Cardiac fibroblast (primary cell): Measurements from ENCODE around the gene DIAPH2.
A peak's percentile ranks its signal among the peaks of the same experiment; 100 is the strongest.

Source experiments
- DNase-seq, 2 donors: peaks; one replicate each; pipeline versions ENCODE4 v3.0.0 to v3.0.0-alpha.2; 2010; ENCODE audit warnings: low read depth in 2 of 2
- H3K4me3 ChIP-seq, 2 donors: replicated peaks in 1 of 2; 1 replicate in 1 of 2; 2 replicates in 1 of 2; pipeline ENCODE4 v1.5.1; 2011; ENCODE audit warnings: low read depth in 2 of 2, low read length in 2 of 2, mild to moderate bottlenecking in 2 of 2, moderate library complexity in 1 of 2
- CTCF ChIP-seq: IDR thresholded peaks from one replicate; pipeline ENCODE4 v1.5.1; 2011; ENCODE audit warnings: low read depth, mild to moderate bottlenecking, low read length, inconsistent platforms

The DIAPH2 gene

GRCh38 chrX:97602465-97603258 lies 918.0 kb downstream of the DIAPH2 start:
- no peak for DNase-seq
- H3K4me3 ChIP-seq: no peak overlapping the region
- TF ChIP-seq CTCF: no peak

DNA sequence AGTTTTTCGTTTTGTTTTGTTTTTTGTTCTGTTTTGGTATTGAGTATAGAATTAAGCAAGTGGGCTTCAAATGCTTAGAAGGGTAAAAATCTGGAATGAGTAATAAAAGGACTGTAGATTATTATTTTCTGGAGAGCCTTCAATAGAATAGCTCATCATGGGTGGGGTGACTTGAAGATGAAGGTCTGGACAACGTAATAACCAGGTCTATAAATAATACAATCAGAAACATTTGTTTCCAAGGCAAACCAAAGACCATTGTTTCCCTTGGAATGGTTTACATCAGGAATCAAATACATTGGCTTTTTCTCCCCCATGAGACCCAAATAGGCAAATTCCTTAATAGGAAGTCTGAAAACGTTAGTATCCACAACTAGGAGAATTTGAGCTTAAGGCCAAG lies 920.6 kb downstream of the DIAPH2 start:
- no peak for TF ChIP-seq CTCF
- no peak for DNase-seq

GRCh38 chrX:97609357-97609756 lies 924.7 kb downstream of the DIAPH2 start:
- no peak for DNase-seq
- no peak overlapping the region for H3K4me3 ChIP-seq
- no peak for TF ChIP-seq CTCF

More for the DNA sequence above, 920.6 kb downstream of the DIAPH2 start:
- H3K4me3 ChIP-seq: no peak overlapping the region

DNA sequence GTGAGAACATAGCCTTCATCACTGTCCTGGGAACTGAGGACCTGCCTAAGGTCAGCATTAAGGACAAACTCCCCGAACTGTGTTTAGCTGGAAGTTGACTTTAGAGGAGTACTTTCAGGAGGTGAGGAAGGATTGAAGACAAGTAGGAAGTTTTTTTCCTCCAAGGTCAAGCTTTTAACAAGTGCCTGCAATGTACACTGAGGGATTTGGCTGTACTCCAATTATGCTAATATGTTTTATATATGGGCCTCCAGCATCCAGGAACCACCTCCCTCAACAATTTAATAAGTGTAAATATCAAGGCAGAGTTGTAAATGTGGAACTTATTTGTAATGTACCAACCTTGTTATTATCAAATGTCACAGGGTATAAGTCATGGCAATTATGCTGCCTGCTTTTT lies 925.3 kb downstream of the DIAPH2 start:
- no peak overlapping the region for H3K4me3 ChIP-seq
- no peak for TF ChIP-seq CTCF
- DNase-seq: no peak

DNA sequence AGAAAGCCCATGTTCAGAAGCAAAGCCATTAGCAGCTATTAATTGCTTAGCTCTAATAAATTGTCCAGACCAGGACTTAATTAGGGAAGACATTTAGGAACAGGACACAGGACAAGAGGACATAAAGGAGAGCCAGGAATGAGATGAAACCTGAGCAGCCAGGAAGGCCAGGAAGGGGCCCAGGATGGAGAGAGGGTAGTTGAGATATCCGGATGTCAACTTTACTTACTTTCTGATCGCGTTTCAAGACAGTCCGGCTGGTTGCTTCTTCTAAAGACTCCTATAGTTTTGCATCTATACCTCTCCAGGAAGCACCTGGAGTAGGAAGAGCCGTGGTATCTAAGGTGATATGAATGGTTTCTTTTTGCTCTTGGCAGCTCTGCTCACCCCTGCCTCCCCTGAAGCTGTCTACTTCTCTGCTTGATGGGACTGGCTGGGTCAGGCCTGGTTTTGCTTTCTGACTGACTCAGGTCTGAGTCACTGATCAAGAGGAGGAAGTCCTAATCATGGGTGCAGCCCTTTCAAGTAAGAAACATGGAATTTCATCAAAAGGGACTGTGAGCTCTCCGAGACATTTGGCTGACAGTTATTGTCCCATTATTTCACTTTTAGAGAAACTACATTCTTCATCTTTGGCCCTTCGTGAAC lies 932.4 kb downstream of the DIAPH2 start:
- no peak overlapping the region for H3K4me3 ChIP-seq
- no peak for TF ChIP-seq CTCF
- peak; percentile 54 to 69 for DNase-seq

DNA sequence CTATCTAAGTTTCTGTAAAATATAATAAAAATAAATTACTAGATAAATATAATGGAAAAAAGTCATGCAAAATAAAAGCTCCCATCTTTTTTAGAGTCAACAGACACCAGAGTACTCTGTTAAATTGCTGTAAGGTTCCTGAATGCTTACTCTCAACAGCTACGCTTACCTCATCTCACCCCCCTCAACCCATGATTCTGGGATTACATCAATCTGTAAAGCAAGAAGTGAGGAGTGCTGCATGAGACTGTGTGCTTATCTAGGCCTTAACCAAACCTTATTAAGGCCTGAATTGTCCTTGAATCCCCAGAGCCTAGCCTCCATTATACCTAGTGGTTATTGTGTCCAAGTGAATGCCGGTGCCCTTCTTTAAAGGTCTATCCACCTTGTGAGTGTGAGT lies 934.9 kb downstream of the DIAPH2 start:
- TF ChIP-seq CTCF: no peak
- DNase-seq: no peak
- H3K4me3 ChIP-seq: no peak overlapping the region
